Progenitor cell of endocrine pancreas (in vitro differentiated cells): ENCODE results near the gene PITPNC1. TPM values are rescaled to one million over a fixed set of nuclear protein-coding genes. Genes with fewer than 3 reads are reported as not detected.

Experiments
- DNase-seq: peaks from one replicate; pipeline ENCODE4 v3.0.0; 2021; ENCODE audit warnings: low spot score; ENCODE audit not compliant: unreplicated experiment
- H3K27ac Mint-ChIP-seq: 2 replicates; pipeline ENCODE4 v1.8.0; 2021; ENCODE audit warnings: mild to moderate bottlenecking, moderate library complexity, mixed read lengths
- H3K27me3 Mint-ChIP-seq: 2 replicates; pipeline ENCODE4 v1.8.0; 2021; ENCODE audit warnings: mixed read lengths
- H3K36me3 Mint-ChIP-seq: 2 replicates; pipeline ENCODE4 v1.8.0; 2022; ENCODE audit warnings: mixed read lengths; ENCODE audit not compliant: insufficient read depth
- H3K4me1 Mint-ChIP-seq: 2 replicates; pipeline ENCODE4 v1.8.0; 2021; ENCODE audit warnings: low read depth, mixed read lengths
- H3K4me3 Mint-ChIP-seq: 2 replicates; pipeline ENCODE4 v1.8.0; 2021; ENCODE audit warnings: low read depth, mild to moderate bottlenecking, moderate library complexity, mixed read lengths
- H3K9me3 Mint-ChIP-seq: 2 replicates; pipeline ENCODE4 v1.8.0; 2021; ENCODE audit warnings: low read depth, mixed read lengths
- total RNA-seq: library from RNA; stranded (reverse); gene quantifications from 2 replicates; pipeline ENCODE4 v1.2.1, GENCODE V29; 2021
- TF ChIP-seq, protein P1 (sequence below): fragments of 200-600 bp; sonication (generic); IDR thresholded peaks from one replicate; pipeline ENCODE4 v1.5.0; 2021; ENCODE audit warnings: antibody characterized with exemption, mild to moderate bottlenecking; ENCODE audit not compliant: unreplicated experiment

PITPNC1 gene
- total RNA-seq, 1 donor from 2014 or later: 53.2 TPM

DNA sequence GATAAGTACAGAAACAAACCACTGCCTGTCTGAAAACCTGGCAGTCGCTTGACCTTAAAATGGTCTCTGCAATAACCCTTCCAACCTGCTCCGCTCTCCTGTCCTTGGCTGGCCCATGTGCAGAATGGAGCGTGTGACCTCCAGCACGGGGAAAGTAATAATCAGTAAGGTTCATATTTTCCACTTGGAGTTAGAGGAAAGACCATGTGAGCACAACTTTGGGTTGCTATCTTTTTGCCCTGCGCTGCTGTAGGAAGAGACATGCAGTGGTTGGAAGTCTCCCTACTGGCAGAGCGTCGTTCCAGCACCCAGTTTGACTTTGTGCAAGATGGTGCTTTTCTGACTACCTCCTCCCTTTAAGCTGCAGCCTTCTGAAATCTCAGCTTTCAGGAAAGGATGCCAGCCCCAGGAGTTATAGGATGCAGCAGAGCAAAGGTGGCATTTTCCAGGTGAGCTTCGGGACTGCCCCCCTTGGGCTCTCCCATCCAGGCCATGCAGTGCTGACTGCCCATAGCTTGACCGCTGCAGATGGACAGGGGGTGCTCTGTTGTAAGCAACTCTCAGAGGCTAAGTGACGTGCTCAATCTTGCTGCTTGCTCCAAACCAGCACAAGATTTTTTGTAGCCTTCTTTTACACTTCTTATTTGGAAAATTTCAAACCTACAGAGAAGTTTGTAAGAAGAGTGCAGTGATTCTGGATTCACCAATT is 230.0 kb downstream of the PITPNC1 start:
- Mint-ChIP-seq H3K27ac (no peak overlapping the region), H3K36me3 (peaks cover 2% of the 10 kb centered on the region)

DNA sequence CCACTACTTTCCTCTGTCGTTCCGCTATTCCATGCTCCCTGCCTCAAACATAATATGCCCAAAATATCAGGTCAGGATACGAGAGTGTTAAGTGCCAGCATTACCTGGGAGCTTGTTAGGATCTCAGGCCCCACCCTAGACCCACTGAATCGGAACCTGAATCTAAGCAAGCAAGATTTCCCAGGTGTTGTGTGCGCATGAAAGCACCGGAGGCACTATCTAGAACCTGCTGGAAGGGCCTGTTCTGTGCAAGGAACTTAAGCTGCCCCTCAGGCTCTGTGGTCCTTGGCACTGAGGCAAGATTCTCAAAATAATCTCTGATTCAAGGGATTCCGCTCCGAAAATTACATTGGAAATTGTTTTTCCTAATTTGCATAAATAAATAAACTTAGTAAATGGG is 233.0 kb downstream of the PITPNC1 start:
- no peak for DNase-seq
- H3K27ac Mint-ChIP-seq: no peak overlapping the region
- no peaks in the 10 kb centered on the region for H3K4me1 Mint-ChIP-seq
- no peaks in the 10 kb centered on the region for H3K27me3 Mint-ChIP-seq
- H3K4me3 Mint-ChIP-seq: no peak overlapping the region
- peaks cover 2% of the 10 kb centered on the region for H3K36me3 Mint-ChIP-seq
- TF ChIP-seq, protein P1, sequence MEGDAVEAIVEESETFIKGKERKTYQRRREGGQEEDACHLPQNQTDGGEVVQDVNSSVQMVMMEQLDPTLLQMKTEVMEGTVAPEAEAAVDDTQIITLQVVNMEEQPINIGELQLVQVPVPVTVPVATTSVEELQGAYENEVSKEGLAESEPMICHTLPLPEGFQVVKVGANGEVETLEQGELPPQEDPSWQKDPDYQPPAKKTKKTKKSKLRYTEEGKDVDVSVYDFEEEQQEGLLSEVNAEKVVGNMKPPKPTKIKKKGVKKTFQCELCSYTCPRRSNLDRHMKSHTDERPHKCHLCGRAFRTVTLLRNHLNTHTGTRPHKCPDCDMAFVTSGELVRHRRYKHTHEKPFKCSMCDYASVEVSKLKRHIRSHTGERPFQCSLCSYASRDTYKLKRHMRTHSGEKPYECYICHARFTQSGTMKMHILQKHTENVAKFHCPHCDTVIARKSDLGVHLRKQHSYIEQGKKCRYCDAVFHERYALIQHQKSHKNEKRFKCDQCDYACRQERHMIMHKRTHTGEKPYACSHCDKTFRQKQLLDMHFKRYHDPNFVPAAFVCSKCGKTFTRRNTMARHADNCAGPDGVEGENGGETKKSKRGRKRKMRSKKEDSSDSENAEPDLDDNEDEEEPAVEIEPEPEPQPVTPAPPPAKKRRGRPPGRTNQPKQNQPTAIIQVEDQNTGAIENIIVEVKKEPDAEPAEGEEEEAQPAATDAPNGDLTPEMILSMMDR: no peak
- H3K9me3 Mint-ChIP-seq: no peaks in the 10 kb centered on the region

More for the DNA sequence above, 230.0 kb downstream of the PITPNC1 start:
- TF ChIP-seq, protein P1: no peak
- Mint-ChIP-seq H3K4me1 (peaks cover 7% of the 10 kb centered on the region), H3K27me3 (no peaks in the 10 kb centered on the region), H3K4me3 (no peak overlapping the region), H3K9me3 (no peaks in the 10 kb centered on the region)
- DNase-seq: no peak

DNA sequence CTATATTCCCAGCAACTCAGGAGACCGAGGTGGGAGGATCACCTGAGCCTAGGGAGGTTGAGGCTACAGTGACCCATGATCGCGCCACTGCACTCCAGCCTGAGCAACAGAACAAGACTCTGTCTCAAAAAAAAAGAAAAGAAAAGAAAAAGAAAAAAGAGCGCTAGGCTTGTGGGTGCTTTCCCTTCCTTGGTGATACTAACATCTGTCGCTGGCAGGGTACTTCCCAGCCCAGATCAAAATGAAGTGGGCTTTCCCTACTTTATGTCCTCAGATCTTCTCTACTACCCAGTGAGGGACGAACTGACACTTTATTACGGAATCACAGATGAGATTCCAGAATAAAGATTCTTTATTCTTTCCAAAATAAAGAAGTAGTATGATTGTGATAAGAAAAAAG is 236.9 kb downstream of the PITPNC1 start:
- Mint-ChIP-seq H3K4me3 (no peak overlapping the region), H3K27me3 (no peaks in the 10 kb centered on the region), H3K36me3 (peaks cover 3% of the 10 kb centered on the region), H3K4me1 (peaks cover 2% of the 10 kb centered on the region), H3K9me3 (no peaks in the 10 kb centered on the region), H3K27ac (no peak overlapping the region)
- DNase-seq: no peak
- TF ChIP-seq, protein P1: no peak

DNA sequence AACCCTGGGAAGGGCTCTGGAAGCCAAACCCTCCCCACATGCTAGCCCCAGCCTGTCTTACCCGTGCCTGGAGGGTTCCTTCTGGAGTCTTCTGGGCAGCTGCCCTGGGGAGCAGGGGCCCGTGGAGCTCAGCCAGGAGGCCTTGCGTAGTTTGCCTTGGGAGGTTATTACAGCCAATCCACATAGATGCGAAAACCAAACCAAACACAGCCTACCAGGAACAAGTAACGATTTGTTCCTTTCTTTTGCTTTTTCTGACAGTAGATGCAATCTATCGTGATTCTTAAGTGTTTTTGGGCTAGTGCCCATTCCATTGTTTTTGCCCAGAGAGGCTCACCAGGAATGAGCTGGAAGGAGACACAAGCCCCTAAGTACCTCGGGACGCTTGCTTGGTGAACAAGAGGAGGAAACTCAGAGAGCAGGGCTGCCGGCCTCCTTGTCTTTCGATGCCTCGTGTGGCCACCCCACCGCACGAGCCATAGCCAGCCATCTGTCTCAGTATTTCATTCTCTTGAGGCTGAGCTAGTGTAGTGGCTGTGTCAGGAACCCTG is 238.0 kb downstream of the PITPNC1 start:
- H3K36me3 Mint-ChIP-seq: peaks cover 1% of the 10 kb centered on the region
- TF ChIP-seq, protein P1: no peak
- no peaks in the 10 kb centered on the region for H3K9me3 Mint-ChIP-seq
- DNase-seq: no peak
- peaks cover 2% of the 10 kb centered on the region for H3K4me1 Mint-ChIP-seq
- H3K4me3 Mint-ChIP-seq: no peak overlapping the region
- H3K27ac Mint-ChIP-seq: no peak overlapping the region
- no peaks in the 10 kb centered on the region for H3K27me3 Mint-ChIP-seq

DNA sequence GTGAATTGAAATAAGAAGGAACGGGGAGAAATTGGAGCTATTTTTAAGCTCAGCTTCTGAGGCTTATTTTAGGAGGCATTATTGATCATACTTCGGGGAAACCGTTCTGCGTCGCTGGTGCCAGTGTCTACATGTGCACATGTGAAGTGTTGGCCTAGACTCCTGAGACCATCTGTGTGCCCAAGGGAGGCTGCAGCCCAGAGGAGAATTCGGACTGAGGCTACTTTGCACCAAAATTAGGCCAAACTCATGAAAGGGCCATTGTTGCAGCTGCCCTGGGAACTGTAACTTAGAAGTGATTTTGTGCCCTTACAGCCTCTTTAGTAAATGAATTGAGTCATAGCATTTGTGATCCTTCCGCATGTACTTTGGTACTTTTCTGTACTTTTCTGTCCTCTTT is 238.7 kb downstream of the PITPNC1 start:
- no peaks in the 10 kb centered on the region for H3K9me3 Mint-ChIP-seq
- H3K4me1 Mint-ChIP-seq: peaks cover 2% of the 10 kb centered on the region
- TF ChIP-seq, protein P1: no peak
- H3K4me3 Mint-ChIP-seq: no peak overlapping the region
- H3K27ac Mint-ChIP-seq: no peak overlapping the region
- H3K27me3 Mint-ChIP-seq: no peaks in the 10 kb centered on the region
- no peak for DNase-seq
- peaks cover 1% of the 10 kb centered on the region for H3K36me3 Mint-ChIP-seq
